GM18867 (cell line): ENCODE data around the gene STAG3.
"Not testable (repeated sequence)": the region's sequence is repeated elsewhere in the genome, so short reads cannot be mapped to it uniquely, and the experiment has no call there.

Source experiments
- ATAC-seq: cut with Tn5 transposase; IDR thresholded peaks from one replicate; pipeline ENCODE4 v1.9.1; 2021; ENCODE audit warnings: mild to moderate bottlenecking, moderate library complexity; ENCODE audit not compliant: unreplicated experiment

Gene STAG3

GRCh38 chr7:100173806-100174495, 3.8 kb upstream of the STAG3 start:
- ATAC-seq: no peak

- no peak for ATAC-seq
These were observed 3.1 kb upstream of the STAG3 start for GRCh38 chr7:100174582-100174981.

DNA sequence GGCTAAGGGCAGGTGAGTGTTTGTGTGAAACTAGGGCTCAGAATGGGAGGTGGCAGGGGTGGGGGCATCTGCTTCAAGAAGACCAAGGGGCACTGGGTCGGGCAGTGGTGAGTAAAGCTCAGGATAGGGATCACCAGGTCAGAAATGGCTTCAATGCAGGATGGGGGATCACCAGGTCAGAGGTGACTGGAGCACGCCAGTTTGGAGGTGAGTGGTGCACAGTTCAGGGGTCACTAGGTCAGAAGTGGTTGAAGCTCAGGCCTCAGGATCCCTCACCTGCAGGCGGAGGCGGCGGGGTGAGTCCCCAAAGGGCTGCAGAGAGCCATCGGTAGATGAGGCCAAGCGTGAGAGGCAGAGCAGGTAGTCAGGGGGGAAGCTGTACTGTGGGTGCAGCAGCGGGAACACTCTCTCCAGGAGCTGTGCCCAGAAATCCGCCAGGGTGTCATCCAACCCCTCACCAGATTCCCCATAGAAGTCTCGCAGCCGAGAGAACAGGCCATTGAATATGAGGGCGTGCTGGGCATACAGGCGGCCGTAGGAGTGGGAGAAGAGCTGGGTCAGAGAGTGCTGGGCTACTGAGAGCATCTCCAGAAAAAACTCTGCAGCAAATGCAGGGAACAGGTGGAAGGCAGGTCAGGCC, 2.3 kb upstream of the STAG3 start:
- ATAC-seq: no peak

- ATAC-seq: no peak
These were observed 1.3 kb upstream of the STAG3 start for GRCh38 chr7:100176096-100177044.

DNA sequence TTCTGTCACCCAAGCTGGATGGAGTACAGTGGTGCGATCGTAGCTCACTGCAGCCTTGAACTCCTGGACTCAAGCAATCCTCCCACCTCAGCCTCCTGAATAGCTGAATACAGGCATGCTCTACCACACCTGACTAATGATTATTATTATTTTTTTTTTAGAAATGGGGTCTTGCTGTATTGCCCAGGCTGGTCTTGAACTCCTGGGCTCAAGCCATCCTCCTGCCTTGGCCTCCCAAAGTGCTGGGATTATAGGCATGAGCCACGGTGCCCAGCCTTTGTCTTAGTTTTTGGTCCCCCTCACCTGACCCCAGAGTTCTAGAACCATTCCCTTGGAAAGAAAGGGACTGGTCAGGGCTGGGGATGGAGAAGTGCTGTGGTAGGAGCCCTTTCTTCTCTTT, 2.4 kb downstream of the STAG3 start:
- ATAC-seq: not testable (repeated sequence)

DNA sequence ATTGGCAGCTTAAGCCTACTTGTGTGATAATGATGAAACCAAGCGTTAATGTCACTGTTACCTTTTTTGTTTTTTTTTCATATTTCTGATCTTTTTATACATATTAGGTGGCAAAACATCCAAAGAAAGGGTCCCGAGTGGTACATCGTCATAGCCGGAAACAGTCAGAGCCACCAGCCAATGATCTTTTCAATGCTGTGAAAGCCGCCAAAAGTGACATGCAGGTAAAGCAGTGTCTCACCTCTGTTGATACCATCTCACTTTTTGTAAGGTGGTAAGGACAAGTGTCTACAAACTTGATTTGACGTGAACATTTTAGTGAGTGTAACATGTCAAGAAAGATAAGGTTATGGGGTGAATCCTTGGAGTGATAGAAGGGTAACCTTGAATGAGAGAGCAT, 4.9 kb downstream of the STAG3 start:
- ATAC-seq: not testable (repeated sequence)

DNA sequence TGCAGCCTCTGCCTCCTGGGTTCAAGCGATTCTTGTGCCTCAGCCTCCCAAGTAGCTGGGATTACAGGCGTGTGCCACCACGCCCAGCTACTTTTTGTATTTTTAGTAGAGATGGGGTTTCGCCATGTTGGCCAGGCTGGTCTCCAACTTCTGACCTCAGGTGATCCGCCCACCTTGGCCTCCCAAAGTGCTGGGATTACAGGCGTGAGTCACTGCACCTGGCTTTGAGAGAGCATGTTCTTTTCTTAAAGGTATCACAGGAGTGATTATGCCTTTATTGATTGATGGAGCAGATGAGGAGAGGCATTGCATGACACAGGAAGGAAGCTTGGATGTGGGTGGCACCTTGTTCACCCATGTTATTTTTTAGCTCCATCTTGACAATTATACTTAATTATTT, 5.4 kb downstream of the STAG3 start:
- not testable (repeated sequence) for ATAC-seq

DNA sequence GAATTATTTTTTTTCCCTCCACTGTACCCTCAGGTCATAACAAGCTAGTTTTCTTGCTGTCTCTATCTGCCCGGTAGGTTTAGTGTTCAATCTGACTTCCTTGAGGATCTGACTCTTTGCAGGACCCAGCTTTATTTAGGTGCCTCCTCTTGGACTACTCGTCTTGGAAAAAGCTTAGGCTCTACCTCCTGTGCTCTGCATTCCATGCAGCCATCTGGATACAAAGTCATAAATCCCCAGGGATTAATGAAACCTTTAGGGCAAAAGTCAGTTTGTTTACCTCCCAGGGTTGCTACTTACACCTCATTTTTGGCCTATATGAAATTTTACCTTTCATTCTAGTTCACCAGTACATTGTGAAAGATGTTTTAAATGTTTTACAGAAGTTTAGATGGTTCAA, 8.0 kb downstream of the STAG3 start:
- no peak for ATAC-seq

GRCh38 chr7:100189061-100189460, 11.3 kb downstream of the STAG3 start:
- ATAC-seq: no peak

- no peak for ATAC-seq
These were observed 12.5 kb downstream of the STAG3 start for GRCh38 chr7:100190048-100190711.

GRCh38 chr7:100191775-100192174, 14.1 kb downstream of the STAG3 start:
- no peak for ATAC-seq

GRCh38 chr7:100192281-100192862, 14.7 kb downstream of the STAG3 start:
- ATAC-seq: not testable (repeated sequence)

GRCh38 chr7:100192969-100193368, 15.3 kb downstream of the STAG3 start:
- ATAC-seq: no peak

DNA sequence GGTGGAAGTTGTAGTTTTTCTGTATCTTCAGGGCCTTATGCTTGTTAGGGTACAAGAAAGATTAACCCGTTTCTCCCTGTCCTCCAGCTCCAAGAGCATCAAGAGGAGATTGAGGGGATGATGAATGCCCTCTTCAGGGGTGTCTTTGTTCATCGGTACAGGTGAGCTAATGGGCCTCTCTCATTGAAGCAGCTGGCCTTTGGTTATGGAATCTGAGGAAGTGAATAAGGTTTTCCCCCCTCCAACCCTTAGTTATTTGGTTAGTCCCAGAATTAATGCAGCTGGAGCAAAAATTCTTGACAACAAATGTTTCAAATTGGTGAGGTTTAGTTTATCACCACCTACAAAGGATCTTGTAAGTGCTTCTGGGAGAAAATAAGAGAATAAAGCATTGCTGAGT, 17.5 kb downstream of the STAG3 start:
- ATAC-seq: no peak

GRCh38 chr7:100195901-100196322, 18.2 kb downstream of the STAG3 start:
- ATAC-seq: peak; percentile 35

GRCh38 chr7:100198266-100198665, 20.5 kb downstream of the STAG3 start:
- ATAC-seq: no peak

DNA sequence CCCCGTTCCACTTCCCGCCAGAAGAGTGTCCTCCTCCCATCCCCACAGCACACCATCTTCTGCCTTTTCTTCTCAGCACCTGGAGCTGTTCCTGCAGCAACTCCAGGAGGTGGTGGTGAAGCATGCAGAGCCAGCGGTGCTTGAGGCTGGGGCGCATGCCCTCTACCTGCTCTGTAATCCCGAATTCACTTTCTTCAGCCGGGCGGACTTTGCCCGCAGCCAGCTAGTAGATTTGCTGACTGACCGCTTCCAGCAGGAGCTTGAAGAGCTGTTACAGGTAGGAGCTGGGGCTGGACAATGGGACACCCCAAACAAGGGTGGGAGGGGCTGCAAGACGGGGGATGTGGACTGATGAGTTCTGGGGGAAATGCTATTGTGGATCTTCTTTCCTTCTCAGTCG, 23.0 kb downstream of the STAG3 start:
- no peak for ATAC-seq

- ATAC-seq: no peak
These were observed 26.7 kb downstream of the STAG3 start for GRCh38 chr7:100204454-100204853.

- ATAC-seq: peak; percentile 79
These were observed 31.2 kb downstream of the STAG3 start for GRCh38 chr7:100208911-100209408.

DNA sequence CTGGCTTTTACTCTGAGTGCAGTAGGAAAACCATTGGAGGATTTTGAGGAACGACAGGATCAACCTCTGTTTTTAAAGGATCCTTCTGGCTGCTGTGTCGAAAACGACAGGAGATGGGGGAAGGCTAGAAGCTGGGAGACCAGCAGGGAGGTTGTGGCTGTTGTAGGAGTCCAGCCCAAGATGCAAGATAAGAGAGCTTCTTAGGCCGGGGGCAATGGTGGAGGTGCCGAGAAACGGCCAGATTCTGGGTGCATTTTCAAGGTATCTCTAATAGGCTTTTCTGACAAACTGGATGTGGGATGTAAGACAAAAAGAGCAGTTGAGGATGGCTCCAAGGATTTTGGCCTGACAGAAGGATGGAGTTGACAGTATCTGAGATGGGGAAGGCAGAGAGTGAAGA, 31.8 kb downstream of the STAG3 start:
- ATAC-seq: no peak
